NCI-H2171 treated with DMSO at 0.1 percent for 48 hours (cell line): ENCODE results near the gene ADAMTS14.
A peak's percentile ranks its signal among the peaks of the same experiment; 100 is the strongest.

Source experiments
- DNase-seq: peaks from one replicate; lab custom pipeline; 2025; lab: John Stamatoyannopoulos, UW

Gene ADAMTS14

GRCh38 chr10:70692043-70692603 lies 19.8 kb downstream of the ADAMTS14 start:
- DNase-seq = no peak

GRCh38 chr10:70693619-70694335 lies 21.5 kb downstream of the ADAMTS14 start:
- no peak for DNase-seq

- DNase-seq = no peak
Measured at GRCh38 chr10:70694418-70695141, 22.3 kb downstream of the ADAMTS14 start.

- DNase-seq = no peak
Measured at GRCh38 chr10:70695241-70696030, 23.1 kb downstream of the ADAMTS14 start.

- DNase-seq = no peak
Measured at GRCh38 chr10:70698211-70698610, 25.9 kb downstream of the ADAMTS14 start.

GRCh38 chr10:70699063-70699658 lies 26.9 kb downstream of the ADAMTS14 start:
- DNase-seq = no peak

GRCh38 chr10:70699659-70700174 lies 27.4 kb downstream of the ADAMTS14 start:
- no peak for DNase-seq

GRCh38 chr10:70702190-70702763 lies 30.0 kb downstream of the ADAMTS14 start:
- no peak for DNase-seq

GRCh38 chr10:70704211-70704610 lies 31.9 kb downstream of the ADAMTS14 start:
- no peak for DNase-seq

GRCh38 chr10:70705121-70705861 lies 33.0 kb downstream of the ADAMTS14 start:
- DNase-seq = no peak

GRCh38 chr10:70711177-70711576 lies 38.9 kb downstream of the ADAMTS14 start:
- DNase-seq = no peak

- DNase-seq = no peak
Measured at GRCh38 chr10:70711911-70712310, 39.6 kb downstream of the ADAMTS14 start.

GRCh38 chr10:70714245-70714644 lies 41.9 kb downstream of the ADAMTS14 start:
- no peak for DNase-seq

GRCh38 chr10:70714951-70715350 lies 42.6 kb downstream of the ADAMTS14 start:
- peak; percentile 64 for DNase-seq

- peak; percentile 71 for DNase-seq
Measured at GRCh38 chr10:70715853-70716795, 43.8 kb downstream of the ADAMTS14 start.

- DNase-seq = no peak
Measured at GRCh38 chr10:70722820-70723424, 50.6 kb downstream of the ADAMTS14 start.

- DNase-seq = no peak
Measured at GRCh38 chr10:70723771-70724170, 51.5 kb downstream of the ADAMTS14 start.

GRCh38 chr10:70726909-70727495 lies 54.7 kb downstream of the ADAMTS14 start:
- DNase-seq = no peak

- no peak for DNase-seq
Measured at GRCh38 chr10:70728328-70728727, 56.0 kb downstream of the ADAMTS14 start.
